M059J (cell line): ENCODE measurements around the gene TGFBR1. TPM values are rescaled to one million over a fixed set of nuclear protein-coding genes. Genes with fewer than 3 reads are reported as not detected.
"Not testable (repeated sequence)": the region's sequence is repeated elsewhere in the genome, so short reads cannot be mapped to it uniquely, and the experiment has no call there.

Source experiments
- DNase-seq: peaks from one replicate; pipeline ENCODE4 v3.0.0-alpha.2; 2012; ENCODE audit warnings: low read depth
- total RNA-seq: library from RNA; depleted of rRNA; stranded (reverse); fragments of >200 nt; shearing (Covaris generic); gene quantifications from 2 replicates; pipeline ENCODE4 v1.2.3, GENCODE V29; 2014

TGFBR1 gene
- total RNA-seq, 1 experiment from 2014 or later: 48.1 TPM

DNA sequence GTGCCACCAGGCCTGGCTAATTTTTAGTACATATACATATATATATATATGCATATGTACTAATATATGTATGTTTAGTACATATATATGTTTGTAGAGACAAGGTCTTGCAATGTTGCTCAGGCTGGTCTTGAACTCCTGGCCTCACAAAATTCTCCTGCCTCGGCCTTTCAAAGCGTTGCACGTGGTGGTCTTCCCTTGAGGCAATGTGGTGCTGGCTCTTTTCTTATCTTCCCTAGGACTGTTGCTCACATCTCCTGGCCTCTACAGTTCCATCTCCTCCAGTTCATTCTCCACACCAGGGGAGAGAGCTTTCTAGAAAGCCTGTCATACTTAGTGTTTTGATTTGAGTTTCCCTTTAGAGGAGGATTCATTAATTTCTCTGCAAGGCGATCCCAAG lies 28.9 kb upstream of the TGFBR1 start:
- DNase-seq: no peak

DNA sequence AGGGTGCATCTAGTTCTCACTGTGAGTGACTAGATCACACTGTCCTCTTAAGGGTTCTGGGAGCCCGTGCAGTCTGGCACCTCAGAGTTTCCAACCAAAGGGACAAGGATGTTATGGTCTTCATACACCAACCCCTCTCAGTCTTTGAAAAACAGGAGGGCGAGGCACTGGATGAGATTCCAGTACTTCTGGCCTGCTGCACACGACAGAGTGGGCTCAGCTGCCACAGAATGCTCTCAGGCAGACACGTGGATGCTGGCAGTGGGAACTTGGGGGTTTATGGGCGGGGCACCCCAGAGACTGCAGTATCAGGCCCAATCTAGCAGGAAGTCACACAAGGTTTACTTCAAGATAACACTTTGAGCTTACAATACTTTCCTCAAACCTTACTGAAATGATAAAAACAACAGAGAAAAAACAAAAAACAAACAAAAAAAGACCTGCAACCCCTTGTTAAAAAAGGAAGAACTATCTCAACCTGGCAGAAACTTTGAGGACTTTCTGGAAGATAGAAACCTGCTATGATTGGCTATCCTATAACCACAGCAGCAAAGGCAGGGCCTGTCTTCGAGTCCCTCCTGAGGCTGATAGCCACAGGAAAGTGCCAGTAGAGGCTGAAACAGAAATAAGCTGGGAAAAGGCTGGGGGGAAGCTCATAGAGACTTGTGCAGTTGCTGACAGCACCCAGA lies 28.3 kb upstream of the TGFBR1 start:
- no peak for DNase-seq

GRCh38 chr9:99078717-99079116 lies 26.2 kb upstream of the TGFBR1 start:
- DNase-seq: peak; percentile 34

DNA sequence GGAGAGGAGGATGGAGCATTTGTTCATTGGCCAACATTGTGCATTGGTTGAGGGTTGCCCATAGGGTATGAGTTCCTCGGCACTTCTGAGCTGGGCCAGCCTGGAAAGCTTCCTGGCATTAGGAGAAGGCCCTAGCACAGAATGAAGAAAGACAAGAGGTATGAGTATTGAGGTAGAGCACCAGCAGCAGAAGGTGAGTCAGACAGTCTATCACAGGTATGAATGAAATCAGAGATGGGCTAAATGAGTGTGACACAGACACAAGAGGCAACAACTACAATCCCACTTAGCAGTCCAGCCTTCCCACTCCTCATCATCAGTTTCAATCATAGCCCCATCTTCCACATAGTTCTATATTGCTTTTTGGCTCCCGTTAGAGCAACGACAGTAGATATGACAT lies 25.4 kb upstream of the TGFBR1 start:
- DNase-seq: no peak

GRCh38 chr9:99083051-99083450 lies 21.9 kb upstream of the TGFBR1 start:
- no peak for DNase-seq

GRCh38 chr9:99085949-99086948 lies 18.7 kb upstream of the TGFBR1 start:
- DNase-seq: peak; percentile 87

GRCh38 chr9:99087462-99087861 lies 17.5 kb upstream of the TGFBR1 start:
- DNase-seq: no peak

- DNase-seq: peak; percentile 64
These were observed 14.4 kb upstream of the TGFBR1 start for GRCh38 chr9:99090336-99091130.

DNA sequence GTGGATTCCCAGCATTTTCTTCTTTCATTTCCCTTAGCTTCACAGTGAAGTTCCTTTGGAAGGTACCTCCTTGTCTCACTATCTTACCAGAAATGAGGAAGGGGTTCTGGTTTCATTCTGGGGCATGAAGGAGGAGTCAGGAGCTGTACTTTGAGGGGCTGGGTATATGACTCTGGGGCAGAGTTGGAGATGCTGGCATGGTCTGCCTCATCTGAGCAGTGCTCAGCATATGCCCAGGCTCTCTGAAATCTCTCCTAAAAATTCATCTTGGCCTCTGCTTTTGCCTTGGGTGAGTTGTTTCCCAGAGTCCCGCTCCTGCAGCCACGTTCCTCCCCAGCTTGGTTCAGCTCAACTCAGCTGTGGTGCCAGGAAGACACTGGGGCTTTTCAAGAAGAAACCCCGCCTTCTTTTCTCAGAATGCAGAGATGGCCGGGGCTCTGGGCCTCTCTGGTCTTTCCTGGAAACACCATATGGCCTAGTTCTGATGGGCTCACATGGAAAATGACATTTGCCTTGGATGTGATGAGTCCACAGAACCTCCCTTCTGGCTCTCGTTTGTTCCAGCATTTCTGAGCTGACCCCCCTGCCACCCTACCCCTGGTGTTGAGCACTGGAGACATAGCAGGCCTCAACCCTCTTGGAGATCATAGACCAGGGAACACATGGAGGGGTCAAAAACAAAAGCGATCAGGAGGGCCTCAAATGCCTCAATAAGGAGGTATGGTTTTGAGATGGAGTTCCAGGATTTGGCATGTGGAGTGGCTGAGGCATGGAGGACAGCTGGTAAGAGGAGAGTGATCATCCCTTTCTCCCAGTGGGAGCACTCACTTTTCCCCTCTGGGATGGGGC lies 12.0 kb upstream of the TGFBR1 start:
- no peak for DNase-seq

GRCh38 chr9:99093492-99093791 lies 11.5 kb upstream of the TGFBR1 start:
- DNase-seq: no peak

- DNase-seq: no peak
These were observed 9.3 kb upstream of the TGFBR1 start for GRCh38 chr9:99095565-99095964.

- DNase-seq: no peak
These were observed 8.5 kb upstream of the TGFBR1 start for GRCh38 chr9:99096409-99096808.

- not testable (repeated sequence) for DNase-seq
These were observed 4.9 kb upstream of the TGFBR1 start for GRCh38 chr9:99099806-99100585.

DNA sequence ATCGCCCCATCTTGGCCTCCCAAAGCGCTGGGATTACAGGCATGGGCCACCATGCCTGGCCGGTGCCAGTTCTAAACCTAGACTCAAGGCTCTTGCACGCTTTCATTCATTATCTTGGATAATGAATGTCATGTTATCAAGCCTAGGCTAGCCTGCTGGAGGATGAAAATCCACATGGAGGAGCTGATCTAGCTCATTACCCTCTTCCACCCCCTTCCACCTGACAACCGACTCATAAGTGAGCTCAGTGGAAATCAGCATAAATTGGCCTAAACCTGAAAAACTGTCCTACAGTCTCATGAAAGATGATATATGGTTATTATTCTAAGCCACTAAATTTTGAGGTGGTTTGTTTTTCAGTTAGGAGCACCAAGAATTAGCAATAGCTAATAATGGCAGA lies 3.6 kb upstream of the TGFBR1 start:
- no peak for DNase-seq

- no peak for DNase-seq
These were observed 3.1 kb upstream of the TGFBR1 start for GRCh38 chr9:99101812-99102211.

DNA sequence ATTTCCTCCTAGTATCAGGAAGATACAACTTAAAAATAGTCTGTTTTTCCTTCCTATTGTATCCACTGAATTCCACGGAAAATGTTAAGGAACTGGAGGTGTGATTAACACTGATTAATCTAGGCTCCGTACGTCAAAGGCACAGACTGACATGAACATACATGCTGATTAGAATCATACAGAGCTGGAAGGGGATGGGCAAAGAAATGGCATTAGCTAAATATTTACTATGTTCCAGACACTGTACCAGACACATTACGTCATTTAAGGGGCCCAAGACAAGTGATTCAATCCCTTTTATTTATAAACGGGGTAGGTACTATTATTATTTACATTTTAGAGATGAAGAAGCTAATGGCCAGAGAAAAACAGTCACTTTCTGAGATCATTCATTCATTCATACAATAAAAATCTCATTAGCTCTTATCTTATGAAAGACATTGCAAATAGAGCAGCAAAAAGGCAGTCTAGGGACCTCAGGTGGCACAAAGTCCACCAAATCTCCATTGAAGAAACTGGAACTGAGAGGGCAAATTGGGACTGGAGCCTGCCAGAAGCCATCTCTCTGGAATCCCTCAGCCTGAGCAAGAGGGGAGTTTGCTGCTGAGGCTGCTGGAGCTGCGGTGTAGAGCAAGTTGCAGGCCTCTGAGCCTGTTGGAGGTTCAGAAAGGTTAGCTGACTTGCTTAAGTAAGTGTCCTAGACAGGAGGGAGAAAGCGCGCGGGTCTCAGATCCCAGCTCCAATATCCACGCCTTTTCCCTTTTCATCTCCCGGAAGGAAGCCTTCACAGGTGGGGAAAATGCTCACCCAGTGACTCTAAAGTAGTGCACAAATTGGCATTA lies 1.6 kb upstream of the TGFBR1 start:
- DNase-seq: no peak

DNA sequence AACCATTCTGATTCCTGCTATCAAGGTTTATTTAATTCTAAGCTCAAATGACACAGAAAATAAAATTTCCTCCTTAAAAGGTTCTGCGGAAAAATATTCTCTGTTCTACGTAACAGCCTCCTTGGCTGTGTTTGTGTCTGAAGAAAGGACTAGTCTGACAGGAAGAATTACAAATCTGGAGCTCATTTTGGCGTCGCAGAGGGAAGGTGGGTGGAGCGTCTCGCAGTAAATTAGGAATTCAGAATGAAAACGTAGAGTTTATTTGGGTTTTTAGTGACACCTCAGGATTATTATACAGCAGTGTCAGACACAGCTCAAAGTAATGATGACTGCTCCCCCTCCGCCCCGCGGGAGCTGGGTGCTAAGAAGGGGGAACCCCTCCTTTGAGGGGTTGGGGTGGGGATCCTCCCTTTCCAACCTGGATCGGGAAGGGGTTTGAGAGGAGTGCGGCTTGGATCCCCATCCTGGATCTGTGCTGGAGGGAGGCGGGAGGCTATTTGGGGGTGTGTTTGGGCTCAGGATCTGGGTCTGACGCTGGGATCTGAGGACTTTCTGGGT lies 933 bp upstream of the TGFBR1 start:
- peak; percentile 38 for DNase-seq

- DNase-seq: peak; percentile 80
These were observed 485 bp downstream of the TGFBR1 start for GRCh38 chr9:99105152-99106043.
